K562 (cell line): ENCODE results near the gene YAF2. TPM values are rescaled to one million over a fixed set of nuclear protein-coding genes. Genes with fewer than 3 reads are reported as not detected.

Experiments used
- CREB3L1 ChIP-seq: fragments of 450-650 bp; IDR thresholded peaks from 2 replicates; pipeline ENCODE4 v1.6.1; 2014; ENCODE audit warnings: low read depth, mild to moderate bottlenecking, moderate library complexity, borderline replicate concordance
- ESRRB ChIP-seq: fragments of 250-450 bp; sonication (Bioruptor Pico); IDR thresholded peaks from 2 replicates; pipeline ENCODE4 v1.5.0; 2020; ENCODE audit warnings: mild to moderate bottlenecking, moderate library complexity, borderline replicate concordance
- GABPB1 ChIP-seq: sonication (generic); formaldehyde crosslinking; IDR thresholded peaks from 2 replicates; pipeline ENCODE4 v1.8.0; 2022; ENCODE audit warnings: mild to moderate bottlenecking, missing genetic modification reagents
- MAFF ChIP-seq: IDR thresholded peaks from 2 replicates; pipeline ENCODE4 v1.6.1; 2012; ENCODE audit warnings: low read length, improper control_type of control experiment
- MLLT1 ChIP-seq, 2 experiments: fragments of 450-650 bp; IDR thresholded peaks; 2 replicates each; pipeline ENCODE4 v1.6.1; 2016
- NR1H2 ChIP-seq: sonication (generic); formaldehyde crosslinking; IDR thresholded peaks from 2 replicates; pipeline ENCODE4 v1.4.0; 2020; ENCODE audit warnings: mild to moderate bottlenecking, missing genetic modification reagents
- PURB ChIP-seq: sonication (generic); formaldehyde crosslinking; IDR thresholded peaks from 2 replicates; pipeline ENCODE4 v1.9.0; 2021; ENCODE audit warnings: low read depth, mild to moderate bottlenecking, missing genetic modification reagents
- VEZF1 ChIP-seq: fragments of 200-800 bp; sonication (Bioruptor generic); IDR thresholded peaks from 2 replicates; pipeline ENCODE4 v1.6.1; 2017; ENCODE audit warnings: missing genetic modification characterization, missing compliant biosample characterization
- ZNF75A ChIP-seq: fragments of 450-650 bp; formaldehyde crosslinking; IDR thresholded peaks from 2 replicates; pipeline ENCODE4 v1.4.0; 2020; ENCODE audit warnings: mild to moderate bottlenecking
- polyA plus RNA-seq, 8 experiments: library from polyadenylated mRNA; depleted of rRNA in 4 of 8; stranded (reverse) in 5 of 8; unstranded in 3 of 8; fragments of >200 nt; fragmentation: Nextera tagmentation in 2 of 8; fragmentation: Illumina TruSeq in 1 of 8; extraction: Ambion mirVana in 2 of 8; extraction: Trizol in 1 of 8; gene quantifications; 2 replicates each; pipeline versions ENCODE4 v1.2.1 to v1.2.3, GENCODE V29; 2011 to 2014; ENCODE audit warnings: inconsistent platforms in 1 of 8, missing spikeins in 1 of 8
- total RNA-seq, 7 experiments: library from RNA; depleted of rRNA in 6 of 7; stranded (reverse); fragments of >200 nt in 6 of 7; fragmentation: Illumina TruSeq in 2 of 7; extraction: Trizol in 2 of 7; gene quantifications; 2 replicates each; pipeline versions ENCODE4 v1.2.1 to v1.2.3, GENCODE V29; 2011 to 2021; ENCODE audit warnings: low replicate concordance in 1 of 7
- TF ChIP-seq, protein P1 (sequence below): sonication (generic); formaldehyde crosslinking; IDR thresholded peaks from 2 replicates; pipeline ENCODE4 v1.8.0; 2023; ENCODE audit warnings: mild to moderate bottlenecking, missing genetic modification reagents
- TF ChIP-seq, protein P2 (sequence below): fragments of 250-450 bp; sonication (Bioruptor Pico); IDR thresholded peaks from 2 replicates; pipeline ENCODE4 v1.8.0; 2022; ENCODE audit warnings: inconsistent platforms, mild to moderate bottlenecking, moderate library complexity, borderline replicate concordance
- TF ChIP-seq, protein P3 (sequence below): fragments of 450-650 bp; formaldehyde crosslinking; IDR thresholded peaks from 2 replicates; pipeline ENCODE4 v1.4.0; 2022; ENCODE audit warnings: missing genetic modification characterization
- TF ChIP-seq, protein P4 (sequence below): sonication (generic); formaldehyde crosslinking; IDR thresholded peaks from 2 replicates; pipeline ENCODE4 v1.9.0; 2022; ENCODE audit warnings: mild to moderate bottlenecking, missing genetic modification reagents

Gene YAF2
- total and polyA plus RNA-seq, 9 of the 15 experiments (the other 6 are each of a cell fraction or from before 2014, with no cell fraction given) = 10.6 to 26.4 (median 21.3) TPM

DNA sequence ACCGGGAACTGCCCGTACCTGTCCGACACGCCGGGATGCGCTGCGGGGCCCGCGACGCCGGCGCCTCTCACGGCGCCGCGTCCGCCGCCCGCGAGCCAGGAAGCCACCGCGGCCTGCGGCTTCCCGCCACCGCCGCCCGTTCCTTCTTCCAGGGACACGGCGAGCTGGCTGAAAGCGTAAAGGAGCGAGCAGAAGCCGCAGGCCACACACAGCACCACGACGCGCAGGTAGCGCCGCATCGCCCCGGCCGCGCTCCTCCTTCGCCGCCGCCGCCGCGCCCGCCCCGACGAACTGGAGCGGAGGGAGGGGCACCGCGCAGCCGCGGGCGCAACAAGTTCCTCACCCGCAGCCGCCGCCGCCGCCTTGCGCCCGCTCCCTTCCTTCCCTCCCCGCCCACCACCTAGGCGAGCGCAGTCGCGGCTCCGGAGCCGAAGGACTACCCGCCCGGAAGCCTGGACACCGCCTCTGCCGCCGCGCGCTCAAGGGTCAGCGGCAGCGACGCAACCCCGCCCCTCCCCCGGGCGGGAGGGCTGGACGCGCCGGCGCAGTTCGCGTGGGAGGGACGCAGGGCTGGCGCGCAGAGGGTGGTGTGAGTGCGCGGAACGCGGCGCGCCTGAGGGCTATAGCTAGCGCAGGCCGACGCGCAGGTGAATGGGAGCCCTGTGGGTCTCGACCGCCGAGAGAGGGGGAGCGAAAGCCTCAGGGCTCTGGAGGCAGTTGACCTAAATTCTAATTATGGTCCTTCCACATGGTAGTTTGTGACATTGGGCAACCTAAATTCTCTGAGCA, 93.4 kb downstream of the YAF2 start, which contains the start of gene GXYLT1 (continued):
- TF ChIP-seq, protein P1, sequence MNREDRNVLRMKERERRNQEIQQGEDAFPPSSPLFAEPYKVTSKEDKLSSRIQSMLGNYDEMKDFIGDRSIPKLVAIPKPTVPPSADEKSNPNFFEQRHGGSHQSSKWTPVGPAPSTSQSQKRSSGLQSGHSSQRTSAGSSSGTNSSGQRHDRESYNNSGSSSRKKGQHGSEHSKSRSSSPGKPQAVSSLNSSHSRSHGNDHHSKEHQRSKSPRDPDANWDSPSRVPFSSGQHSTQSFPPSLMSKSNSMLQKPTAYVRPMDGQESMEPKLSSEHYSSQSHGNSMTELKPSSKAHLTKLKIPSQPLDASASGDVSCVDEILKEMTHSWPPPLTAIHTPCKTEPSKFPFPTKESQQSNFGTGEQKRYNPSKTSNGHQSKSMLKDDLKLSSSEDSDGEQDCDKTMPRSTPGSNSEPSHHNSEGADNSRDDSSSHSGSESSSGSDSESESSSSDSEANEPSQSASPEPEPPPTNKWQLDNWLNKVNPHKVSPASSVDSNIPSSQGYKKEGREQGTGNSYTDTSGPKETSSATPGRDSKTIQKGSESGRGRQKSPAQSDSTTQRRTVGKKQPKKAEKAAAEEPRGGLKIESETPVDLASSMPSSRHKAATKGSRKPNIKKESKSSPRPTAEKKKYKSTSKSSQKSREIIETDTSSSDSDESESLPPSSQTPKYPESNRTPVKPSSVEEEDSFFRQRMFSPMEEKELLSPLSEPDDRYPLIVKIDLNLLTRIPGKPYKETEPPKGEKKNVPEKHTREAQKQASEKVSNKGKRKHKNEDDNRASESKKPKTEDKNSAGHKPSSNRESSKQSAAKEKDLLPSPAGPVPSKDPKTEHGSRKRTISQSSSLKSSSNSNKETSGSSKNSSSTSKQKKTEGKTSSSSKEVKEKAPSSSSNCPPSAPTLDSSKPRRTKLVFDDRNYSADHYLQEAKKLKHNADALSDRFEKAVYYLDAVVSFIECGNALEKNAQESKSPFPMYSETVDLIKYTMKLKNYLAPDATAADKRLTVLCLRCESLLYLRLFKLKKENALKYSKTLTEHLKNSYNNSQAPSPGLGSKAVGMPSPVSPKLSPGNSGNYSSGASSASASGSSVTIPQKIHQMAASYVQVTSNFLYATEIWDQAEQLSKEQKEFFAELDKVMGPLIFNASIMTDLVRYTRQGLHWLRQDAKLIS (CRISPR knock-in tag) = 0 out of 2 replicates have a peak, but pooled peaks have one; percentile 72
- TF ChIP-seq CREB3L1 = 0 out of 2 replicates have a peak, but pooled peaks have one; percentile 16
- TF ChIP-seq NR1H2 (CRISPR knock-in tag) = no peak
- no peak for TF ChIP-seq MLLT1 (IDR thresholded peaks at IDR 0.05)
- TF ChIP-seq GABPB1 (CRISPR knock-in tag) = peak; percentile 77; the same call in 1 of the 2 replicates
- TF ChIP-seq, protein P2, sequence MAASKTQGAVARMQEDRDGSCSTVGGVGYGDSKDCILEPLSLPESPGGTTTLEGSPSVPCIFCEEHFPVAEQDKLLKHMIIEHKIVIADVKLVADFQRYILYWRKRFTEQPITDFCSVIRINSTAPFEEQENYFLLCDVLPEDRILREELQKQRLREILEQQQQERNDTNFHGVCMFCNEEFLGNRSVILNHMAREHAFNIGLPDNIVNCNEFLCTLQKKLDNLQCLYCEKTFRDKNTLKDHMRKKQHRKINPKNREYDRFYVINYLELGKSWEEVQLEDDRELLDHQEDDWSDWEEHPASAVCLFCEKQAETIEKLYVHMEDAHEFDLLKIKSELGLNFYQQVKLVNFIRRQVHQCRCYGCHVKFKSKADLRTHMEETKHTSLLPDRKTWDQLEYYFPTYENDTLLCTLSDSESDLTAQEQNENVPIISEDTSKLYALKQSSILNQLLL (CRISPR knock-in tag) = no peak
- TF ChIP-seq ZNF75A (CRISPR knock-in tag) = no peak
- TF ChIP-seq VEZF1 (CRISPR knock-in tag) = peak; percentile 91
- TF ChIP-seq PURB (CRISPR knock-in tag) = no peak
- TF ChIP-seq, protein P3, sequence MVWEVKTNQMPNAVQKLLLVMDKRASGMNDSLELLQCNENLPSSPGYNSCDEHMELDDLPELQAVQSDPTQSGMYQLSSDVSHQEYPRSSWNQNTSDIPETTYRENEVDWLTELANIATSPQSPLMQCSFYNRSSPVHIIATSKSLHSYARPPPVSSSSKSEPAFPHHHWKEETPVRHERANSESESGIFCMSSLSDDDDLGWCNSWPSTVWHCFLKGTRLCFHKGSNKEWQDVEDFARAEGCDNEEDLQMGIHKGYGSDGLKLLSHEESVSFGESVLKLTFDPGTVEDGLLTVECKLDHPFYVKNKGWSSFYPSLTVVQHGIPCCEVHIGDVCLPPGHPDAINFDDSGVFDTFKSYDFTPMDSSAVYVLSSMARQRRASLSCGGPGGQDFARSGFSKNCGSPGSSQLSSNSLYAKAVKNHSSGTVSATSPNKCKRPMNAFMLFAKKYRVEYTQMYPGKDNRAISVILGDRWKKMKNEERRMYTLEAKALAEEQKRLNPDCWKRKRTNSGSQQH (CRISPR knock-in tag) = 0 out of 2 replicates have a peak, but pooled peaks have one; percentile 26
- TF ChIP-seq ESRRB = no peak
- TF ChIP-seq MAFF = no peak
- TF ChIP-seq, protein P4, sequence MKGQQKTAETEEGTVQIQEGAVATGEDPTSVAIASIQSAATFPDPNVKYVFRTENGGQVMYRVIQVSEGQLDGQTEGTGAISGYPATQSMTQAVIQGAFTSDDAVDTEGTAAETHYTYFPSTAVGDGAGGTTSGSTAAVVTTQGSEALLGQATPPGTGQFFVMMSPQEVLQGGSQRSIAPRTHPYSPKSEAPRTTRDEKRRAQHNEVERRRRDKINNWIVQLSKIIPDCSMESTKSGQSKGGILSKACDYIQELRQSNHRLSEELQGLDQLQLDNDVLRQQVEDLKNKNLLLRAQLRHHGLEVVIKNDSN = no peak
